GM20431 (cell line): Measurements from ENCODE around the gene ZNF132.
"Not testable (repeated sequence)": the region's sequence is repeated elsewhere in the genome, so short reads cannot be mapped to it uniquely, and the experiment has no call there.

ENCODE experiments used
- in situ Hi-C: fragments of 300-500 bp; cut with MseI, MboI; formaldehyde crosslinking; loops from one replicate; pipeline ENCODE4 v1.15.0; 2020; ENCODE audit warnings: low sequenced_read_pairs; ENCODE audit not compliant: unreplicated experiment

ZNF132 gene

DNA sequence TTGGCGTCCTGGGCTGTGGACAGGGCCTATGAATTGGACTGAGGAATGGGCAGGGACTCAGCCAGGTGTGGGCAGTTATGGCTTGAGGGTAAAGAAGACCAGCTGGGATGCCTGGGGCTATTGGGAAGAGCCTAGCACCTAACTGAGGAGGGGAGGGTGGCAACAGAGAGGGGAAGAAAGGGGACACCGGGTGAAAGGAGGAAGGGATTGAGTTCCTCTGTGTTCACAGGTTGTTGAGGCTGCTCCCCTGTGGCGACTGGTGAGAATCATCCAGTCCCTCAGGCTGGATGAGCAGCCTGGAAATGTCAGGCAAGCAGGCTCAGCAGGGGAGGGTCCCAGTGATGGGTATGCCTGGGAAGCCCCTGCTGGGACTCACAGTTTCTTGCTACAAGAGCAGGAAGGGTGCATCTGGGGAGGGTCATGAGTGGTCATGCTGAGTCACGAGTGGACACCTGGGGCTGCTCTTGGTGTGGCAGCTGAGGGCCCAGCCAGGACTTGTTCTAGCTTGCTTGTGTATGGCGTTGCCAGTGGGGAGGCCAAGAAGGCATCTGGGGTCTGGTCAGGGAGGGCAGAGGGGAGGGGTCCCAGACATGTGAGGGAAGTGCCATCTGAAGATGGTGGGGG is 28.4 kb upstream of the ZNF132 start:
- in situ Hi-C loops = no loop called here

DNA sequence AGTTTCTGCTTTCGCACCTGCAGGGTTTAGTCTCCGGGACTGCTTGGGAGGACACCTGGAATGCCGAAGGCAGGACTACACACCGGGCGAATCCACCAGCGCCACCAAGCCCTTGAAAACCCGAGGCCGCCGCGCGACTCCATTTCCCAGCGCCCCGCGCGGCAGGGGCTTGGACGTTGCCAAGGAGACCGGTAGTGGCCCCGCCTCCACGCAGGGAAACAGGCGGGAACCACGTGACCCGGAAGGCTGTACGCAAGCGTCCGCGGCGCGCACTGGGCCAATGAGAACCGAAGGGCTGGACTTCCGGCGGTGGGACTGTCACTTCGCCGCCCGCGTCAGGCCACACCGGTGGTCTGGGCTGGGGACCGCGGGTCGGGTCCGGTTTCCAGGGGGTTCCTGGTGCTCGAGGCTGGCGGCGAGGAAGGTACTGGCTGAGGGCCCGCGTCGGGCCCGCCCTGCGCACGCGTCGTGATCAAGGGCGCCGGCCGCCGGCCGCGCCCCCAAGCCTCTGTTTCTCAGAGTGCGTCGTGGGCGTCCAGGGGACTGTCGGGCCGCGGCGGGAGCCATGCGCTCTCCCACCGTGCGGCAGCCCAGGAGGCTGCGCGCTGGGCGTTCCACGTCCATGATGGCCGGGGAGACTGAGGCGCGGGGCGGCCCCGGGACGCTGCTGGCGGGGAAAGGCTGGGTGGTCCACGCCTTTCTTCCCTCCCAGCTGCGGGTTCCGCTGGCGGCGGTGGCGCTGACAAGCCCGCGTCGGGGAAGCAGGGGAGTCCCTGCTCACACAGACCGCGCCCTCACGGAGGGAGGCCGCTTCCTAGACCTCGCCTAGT is 27.0 kb upstream of the ZNF132 start, which contains the start of gene ZNF324:
TSS of gene ZNF324 (plus strand) at position 321 of the 830 bp plus-strand sequence. CDS start 2,106 bp downstream, outside the sequence.
- in situ Hi-C loops = no loop called here

DNA sequence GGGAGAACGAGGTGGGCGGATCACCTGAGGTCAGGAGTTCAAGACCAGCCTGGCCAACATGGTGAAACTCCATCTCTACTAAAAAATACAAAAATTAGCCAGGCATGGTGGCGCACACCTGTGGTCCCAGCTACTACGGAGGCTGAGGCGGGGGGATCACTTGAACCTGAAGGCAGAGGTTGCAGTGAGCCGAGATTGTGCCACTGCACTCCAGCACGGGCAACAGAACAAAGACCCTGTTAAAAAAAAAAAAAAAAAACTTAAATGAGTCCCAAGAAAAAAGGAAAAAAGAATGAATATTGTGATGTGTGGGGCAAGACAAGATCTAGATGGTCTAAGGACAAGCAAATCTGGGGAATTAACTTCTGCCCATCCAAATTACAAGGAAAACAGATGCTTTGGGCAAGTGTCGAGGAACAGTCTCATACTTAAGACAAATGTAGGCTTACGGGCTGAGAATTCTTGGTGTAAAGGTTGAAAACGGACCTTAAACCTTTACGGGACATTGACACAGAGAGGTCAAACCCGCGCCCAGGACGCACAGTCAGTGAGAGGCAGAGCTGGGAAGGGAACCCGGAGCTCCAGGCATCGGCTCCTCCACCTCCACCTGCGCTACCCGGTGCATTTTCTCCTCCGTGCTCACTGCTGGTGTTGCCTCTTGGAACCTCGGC is 26.3 kb upstream of the ZNF132 start:
- in situ Hi-C loops = no loop called here

DNA sequence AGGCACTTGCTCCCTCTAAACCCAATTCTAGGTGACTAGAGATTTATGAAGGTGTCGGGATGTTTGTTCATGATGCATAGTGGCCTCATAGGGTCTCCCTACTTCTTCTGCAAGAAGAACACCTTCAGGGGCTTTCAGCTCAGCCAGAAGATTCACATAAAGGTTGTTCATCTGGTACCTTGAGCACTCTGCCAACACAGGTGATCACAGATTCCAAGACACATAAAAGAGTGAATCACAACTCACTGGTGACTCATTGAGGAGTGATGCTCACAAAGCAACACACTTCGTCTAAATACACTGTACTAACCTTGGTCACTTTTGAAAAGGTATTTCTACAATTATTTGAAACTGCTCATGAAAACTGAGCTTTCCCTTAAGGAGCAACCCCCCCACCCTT is 20.1 kb upstream of the ZNF132 start:
- in situ Hi-C loops = no loop called here

DNA sequence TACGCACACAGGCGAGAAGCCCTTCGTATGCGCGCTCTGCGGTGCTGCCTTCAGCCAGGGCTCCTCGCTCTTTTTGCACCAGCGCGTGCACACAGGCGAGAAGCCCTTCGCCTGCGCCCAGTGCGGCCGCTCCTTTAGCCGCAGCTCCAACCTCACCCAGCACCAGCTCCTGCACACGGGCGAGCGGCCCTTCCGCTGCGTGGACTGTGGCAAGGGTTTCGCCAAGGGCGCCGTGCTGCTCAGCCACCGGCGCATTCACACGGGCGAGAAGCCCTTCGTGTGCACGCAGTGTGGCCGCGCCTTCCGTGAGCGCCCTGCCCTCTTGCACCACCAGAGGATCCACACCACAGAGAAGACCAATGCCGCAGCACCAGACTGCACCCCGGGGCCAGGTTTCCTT is 16.2 kb upstream of the ZNF132 start:
- in situ Hi-C loops = no loop called here

DNA sequence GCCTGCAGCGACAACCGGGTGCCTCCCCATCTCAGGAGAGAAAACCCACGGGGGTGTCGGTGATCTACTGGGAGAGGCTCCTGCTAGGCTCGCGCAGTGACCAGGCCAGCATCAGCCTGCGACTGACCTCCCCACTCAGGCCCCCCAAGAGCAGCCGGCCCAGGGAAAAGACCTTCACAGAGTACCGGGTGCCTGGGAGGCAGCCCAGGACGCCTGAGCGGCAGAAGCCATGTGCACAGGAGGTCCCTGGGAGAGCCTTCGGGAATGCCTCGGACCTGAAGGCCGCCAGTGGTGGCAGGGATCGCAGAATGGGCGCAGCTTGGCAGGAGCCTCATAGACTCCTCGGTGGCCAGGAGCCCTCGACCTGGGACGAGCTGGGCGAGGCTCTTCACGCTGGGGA is 15.4 kb upstream of the ZNF132 start:
- in situ Hi-C loops = no loop called here

DNA sequence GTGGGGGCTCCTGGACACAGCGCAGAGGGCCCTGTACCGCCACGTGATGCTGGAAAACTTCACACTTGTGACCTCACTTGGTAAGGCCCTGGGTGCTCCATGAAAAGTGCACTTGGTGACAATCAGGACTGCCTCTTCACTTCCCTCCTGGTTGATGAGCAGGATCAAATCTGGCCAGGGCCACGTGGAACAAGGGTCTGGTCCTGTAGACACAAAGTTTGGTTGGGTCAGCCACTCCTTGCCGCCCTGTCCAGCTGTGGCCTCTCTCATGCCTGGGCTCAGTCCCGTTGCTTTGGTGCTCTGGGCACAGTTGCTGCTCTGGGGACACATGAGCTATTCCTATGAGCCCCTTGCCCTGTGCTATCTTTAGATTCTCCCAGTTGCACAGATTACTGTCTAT is 13.8 kb upstream of the ZNF132 start:
- in situ Hi-C loops = no loop called here

DNA sequence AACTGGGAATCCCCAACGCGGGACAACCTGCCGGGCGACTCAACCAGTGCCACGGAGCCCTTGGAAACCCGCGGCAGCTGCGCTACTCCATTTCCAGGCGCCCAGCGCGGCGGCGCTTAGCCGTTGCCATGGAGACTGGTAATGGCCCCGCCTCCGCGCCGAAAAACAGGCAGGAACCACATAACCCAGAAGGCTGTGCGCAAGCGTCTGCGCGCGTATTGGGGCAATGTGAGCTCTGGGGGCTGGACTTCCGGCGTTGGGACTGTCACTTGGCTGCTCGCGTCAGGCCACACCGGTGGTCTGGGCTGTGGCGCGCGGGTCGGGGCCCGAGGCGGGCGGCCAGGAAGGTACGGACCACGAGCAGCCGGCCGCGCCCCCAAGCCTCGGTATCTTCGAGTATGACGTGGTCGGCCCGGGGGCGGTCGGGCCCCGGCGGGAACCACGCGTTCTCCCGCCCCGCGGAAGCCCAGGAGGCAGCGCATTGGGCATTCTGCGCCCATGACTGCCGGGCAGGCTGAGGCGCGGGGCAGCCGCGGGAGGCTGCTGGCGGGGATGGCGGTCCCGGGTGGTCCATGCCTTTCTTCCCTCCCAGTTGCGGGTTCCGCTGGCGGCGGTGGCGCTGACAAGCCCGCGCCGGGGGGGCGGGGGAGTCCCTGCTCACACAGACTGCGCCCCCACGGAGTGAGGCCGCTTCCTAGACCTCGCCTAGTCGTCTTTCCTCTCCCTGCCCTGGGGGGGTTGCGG is 11.6 kb upstream of the ZNF132 start, which contains the start of gene ZNF324B:
TSS of gene ZNF324B (plus strand) at position 265 of the 744 bp plus-strand sequence. CDS start 2,080 bp downstream, outside the sequence.
- in situ Hi-C loops = no loop called here

DNA sequence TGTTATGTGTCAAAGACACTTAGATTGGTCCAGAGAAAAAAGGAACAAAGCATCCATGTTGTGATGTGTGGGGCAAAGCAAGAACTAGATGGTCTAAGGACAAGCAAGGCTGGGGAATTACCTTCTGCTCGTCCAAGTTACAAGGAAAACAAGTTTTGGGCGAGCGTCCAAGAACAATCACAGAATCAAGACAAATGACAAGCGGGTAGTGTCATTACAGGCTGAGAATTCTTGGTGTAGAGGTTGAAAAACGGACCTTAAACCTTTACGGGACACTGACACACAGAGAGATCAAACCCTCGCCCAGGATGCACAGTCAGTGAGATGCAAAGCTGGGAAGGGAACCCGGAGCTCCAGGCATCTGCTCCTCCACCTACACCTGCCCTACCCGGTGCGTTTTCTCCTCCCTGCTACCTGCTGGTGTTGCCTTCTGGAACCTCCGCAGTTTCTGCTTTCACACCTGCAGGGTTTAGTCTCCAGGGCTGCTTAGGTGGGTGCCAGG is 11.0 kb upstream of the ZNF132 start:
- in situ Hi-C loops = no loop called here

DNA sequence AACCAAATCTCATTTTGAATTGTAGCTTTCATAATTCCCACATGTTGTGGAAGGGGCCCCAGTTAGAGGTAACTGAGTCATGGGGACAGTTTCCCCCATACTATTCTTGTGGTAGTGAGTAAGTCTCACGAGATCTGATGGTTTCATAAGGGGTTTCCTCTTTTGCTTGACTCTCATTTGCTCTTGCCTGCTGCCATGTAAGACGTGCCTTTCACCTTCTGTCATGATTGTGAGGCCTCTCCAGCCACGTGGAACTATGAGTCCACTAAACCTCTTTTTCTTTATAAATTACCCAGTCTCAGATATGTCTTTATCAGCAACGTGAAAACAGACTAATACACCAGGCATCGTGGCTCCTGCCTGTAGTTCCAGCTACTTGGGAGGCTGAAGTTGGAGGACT is 10.0 kb upstream of the ZNF132 start:
- in situ Hi-C loops = not testable (repeated sequence)

DNA sequence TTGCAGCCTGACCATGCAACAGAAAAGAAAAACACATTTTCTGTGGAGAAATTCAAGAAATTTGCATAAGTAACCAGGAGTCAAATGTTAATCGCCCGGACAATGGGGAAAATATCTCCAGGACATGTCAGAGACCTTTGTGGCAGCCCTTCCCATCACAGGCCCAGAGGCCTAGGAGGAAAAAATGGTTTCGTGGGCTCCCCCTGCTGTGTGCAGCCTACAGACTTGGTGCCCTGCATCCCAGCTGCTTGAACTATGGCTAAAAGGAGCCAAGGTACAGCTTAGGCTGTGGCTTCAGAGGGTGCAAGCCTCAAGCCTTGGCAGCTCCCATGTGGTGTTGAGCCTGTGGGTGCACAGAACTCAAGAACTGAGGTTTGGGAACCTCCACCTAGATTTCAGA is 8.9 kb upstream of the ZNF132 start:
- in situ Hi-C loops = not testable (repeated sequence)

DNA sequence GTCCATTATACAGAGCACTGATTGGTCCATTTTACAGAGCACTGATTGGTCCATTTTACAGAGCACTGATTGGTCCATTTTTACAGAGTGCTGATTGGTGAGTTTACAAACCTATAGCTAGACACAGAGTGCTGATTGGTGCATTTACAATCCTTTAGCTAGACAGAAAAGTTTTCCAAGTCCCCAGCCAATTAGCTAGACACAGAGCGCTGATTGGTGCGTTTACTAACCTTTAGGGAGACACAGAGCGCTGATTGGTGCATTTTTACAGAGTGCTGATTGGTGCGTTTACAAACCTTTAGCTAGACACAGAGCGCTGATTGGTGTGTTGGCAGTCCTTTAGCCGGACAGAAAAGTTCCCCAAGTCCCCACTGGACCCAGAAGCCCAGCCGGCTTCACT is 3.0 kb upstream of the ZNF132 start:
- in situ Hi-C loops = not testable (repeated sequence)

DNA sequence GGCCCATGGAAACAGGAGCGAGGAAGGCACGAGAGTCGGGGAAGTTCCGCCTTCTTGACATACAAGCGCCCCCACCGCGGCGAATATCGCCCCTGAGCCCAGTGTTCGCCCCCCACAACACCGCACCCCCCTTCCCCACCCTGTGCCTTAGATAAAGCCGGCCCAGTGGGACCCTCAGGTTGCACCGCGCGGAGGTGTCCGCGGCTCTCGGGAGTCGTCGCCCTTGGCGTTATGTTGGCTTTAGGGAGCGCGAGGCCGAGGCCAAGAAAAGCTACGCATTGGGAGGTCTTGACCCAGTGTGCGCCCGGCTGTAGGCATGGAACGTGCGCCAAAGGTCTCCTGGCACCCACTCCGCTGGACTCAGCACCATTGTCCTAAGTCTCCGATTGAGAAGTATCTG is 603 bp upstream of the ZNF132 start:
- in situ Hi-C loops = no loop called here

DNA sequence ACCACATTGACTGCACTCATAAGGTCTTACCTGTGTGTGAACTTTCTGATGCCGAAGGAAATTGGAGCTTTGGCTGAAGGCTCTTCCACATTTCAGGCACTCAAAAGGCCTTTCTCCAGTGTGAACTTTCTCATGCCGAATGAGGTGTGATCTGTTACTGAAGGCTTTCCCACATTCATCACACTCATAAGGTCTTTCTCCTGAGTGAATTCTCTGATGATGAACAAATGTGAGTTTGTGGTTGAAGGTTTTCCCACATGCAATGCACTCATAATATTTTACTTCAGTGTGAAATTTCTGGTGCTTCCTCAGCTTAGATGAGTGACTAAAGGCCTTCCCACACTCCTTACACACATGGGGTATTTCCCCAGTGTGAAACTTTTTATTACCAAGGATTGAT is 5.7 kb downstream of the ZNF132 start:
- in situ Hi-C loops = no loop called here

DNA sequence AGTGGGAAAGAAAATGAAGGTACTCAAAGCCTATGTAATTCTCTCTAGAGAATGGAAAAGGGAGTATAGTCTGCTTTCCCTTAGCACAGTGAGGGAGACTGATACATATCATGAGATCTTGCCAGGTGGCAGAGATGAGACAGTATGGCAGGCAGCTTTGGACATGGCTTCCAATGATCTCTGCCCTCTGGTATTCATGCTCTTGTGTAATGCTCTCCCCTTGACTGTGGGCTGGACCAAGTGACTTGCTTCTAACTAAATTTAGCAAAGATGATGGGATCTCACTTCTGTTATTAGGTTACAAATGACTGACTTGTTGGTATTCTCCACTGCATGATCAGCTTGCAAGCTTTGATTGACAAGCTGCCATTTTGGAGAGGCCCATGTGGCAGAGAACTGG is 10.2 kb downstream of the ZNF132 start:
- in situ Hi-C loops = no loop called here

DNA sequence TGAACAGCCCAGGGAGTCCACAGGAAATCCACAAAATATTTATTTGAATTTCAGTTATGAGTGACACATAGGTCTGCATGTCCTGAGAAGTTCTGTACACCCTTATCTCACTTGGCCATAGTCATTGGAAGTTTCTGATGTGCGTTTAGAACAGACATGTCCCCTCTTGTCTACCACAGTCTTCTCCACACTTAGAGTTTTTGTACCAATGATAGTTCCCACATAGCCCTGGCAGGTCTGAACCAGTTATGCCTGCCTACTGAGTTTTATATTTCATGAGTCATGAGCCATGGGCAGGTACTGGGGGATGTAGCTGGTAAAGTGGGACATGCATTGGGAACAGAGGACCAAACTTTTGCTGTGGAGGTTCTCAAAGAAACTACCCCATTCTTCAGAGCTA is 11.3 kb downstream of the ZNF132 start:
- in situ Hi-C loops = no loop called here

DNA sequence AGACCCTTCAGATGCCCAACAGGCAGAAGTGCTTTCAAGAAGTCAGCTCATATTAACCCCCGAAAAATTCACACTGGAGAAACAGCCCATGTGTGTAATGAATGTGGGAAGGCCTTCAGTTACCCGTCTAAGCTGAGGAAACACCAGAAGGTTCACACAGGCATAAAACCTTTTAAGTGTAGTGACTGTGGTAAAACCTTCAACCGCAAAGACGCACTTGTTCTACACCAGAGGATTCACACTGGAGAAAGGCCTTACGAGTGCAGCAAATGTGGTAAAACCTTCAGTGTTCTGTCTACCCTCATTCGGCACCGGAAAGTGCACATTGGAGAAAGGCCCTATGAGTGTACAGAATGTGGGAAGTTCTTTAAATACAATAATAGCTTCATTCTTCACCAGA is 22.9 kb downstream of the ZNF132 start:
- in situ Hi-C loops = no loop called here

DNA sequence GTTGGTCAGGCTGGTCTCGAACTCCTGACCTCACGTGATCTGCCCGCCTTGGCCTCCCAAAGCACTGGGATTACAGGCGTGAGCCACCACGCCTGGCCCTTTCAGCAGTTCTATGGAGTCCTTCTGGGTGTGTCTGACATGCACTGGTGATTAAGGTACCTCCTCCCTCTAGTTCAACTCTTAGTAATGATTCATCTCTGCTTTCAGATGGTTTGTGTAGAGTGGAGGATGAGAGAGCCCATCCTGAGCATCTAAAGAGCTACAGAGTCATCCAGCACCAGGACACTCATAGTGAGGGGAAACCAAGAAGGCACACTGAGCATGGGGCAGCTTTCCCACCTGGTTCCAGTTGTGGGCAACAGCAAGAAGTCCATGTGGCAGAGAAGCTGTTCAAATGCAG is 23.3 kb downstream of the ZNF132 start:
- in situ Hi-C loops = no loop called here

DNA sequence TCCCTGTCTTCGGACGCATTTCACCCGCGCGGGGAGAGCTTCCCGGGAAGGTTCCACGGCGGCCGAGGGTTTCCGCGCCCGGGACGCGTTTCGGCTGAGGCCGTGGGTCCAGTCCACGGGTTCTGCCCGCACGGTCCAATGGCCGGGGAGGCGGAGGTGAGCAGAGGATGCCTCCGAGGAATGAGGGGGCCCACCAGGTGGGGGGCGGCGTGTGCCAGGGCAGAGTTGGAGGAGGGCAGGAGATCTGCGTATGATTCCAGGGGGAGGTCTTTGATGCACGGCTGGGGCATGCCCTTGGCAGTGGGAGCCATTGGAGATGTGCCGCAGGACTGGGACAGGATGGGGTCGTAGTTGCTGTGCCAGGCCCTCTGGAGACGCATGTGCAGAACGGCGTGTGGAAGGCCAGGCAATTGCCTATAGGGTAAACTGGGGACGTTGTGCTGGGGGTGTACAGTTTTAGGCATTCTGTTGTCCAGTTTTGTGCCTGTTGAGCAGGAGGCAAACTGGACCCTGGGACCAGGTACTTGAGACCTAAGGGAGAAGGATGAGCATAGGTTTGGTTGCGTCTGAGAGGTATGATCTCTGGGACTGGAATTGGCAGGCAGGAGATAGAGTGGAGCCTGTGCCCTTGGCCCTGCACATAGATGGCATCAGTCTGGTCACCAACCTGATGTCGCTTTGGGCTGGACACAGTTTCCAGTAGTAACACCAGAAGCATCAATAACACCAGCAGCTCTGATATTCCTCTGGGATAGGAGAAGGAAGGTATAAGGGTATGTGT is 30.8 kb downstream of the ZNF132 start:
- in situ Hi-C loops = no loop called here
